Measurements from ENCODE around the gene SURF4. TPM values are rescaled to one million over a fixed set of nuclear protein-coding genes. Genes with fewer than 3 reads are reported as not detected.

SURF4 gene
- total RNA-seq, 2 experiments from 2014 or later: 90.7 to 94.6 TPM

GRCh38 chr9:133383438-133383837 is 7.6 kb upstream of the SURF4 start:
- no peaks in the 10 kb centered on the region for H3K36me3 Mint-ChIP-seq (ENCODE audit: low read depth)
- H3K4me3 Mint-ChIP-seq: no peak overlapping the region
- no peaks in the 10 kb centered on the region for H3K27me3 ChIP-seq (ENCODE audit: control insufficient read depth in 1 of 2, insufficient read depth in 2 of 2, low read length in 2 of 2)
- H3K27ac ChIP-seq (ENCODE audit: low read depth in 1 of 2, low read length in 2 of 2): no peak overlapping the region
- no peak overlapping the region for H3K4me3 ChIP-seq (ENCODE audit: low read length)
- DNase-seq (no peak), ATAC-seq (ENCODE audit: poor library complexity) (no peak)
- H3K9me3 ChIP-seq (ENCODE audit: control insufficient read depth in 1 of 2, insufficient read depth in 1 of 2, low read length in 2 of 2): no peaks in the 10 kb centered on the region
- no peak overlapping the region for H3K27ac Mint-ChIP-seq
- no peaks in the 10 kb centered on the region for H3K4me1 ChIP-seq (ENCODE audit: insufficient read depth, low read length)
- H3K9me3 Mint-ChIP-seq: no peaks in the 10 kb centered on the region
- POLR2A ChIA-PET: no interaction called here
- no peaks in the 10 kb centered on the region for H3K27me3 Mint-ChIP-seq
- H3K36me3 ChIP-seq (ENCODE audit: insufficient read depth, low read length): no peaks in the 10 kb centered on the region
- TF ChIP-seq CTCF (IDR thresholded peaks at IDR 0.05): no peak
- intact Hi-C loops (cut with DNase I, micrococcal nuclease): no loop called here
- CTCF ChIA-PET: no interaction called here
- no peaks in the 10 kb centered on the region for H3K4me1 Mint-ChIP-seq (ENCODE audit: low read depth)

GRCh38 chr9:133382507-133383141 is 6.8 kb upstream of the SURF4 start:
- H3K9me3 Mint-ChIP-seq: no peaks in the 10 kb centered on the region

GRCh38 chr9:133380734-133381133 is 4.9 kb upstream of the SURF4 start:
- CTCF ChIA-PET: no interaction called here
- ATAC-seq (ENCODE audit: poor library complexity): no peak

More at GRCh38 chr9:133382507-133383141, 6.8 kb upstream of the SURF4 start:
- Mint-ChIP-seq H3K4me3 (no peak overlapping the region), H3K36me3 (ENCODE audit: low read depth) (no peaks in the 10 kb centered on the region), H3K4me1 (ENCODE audit: low read depth) (no peaks in the 10 kb centered on the region), H3K27me3 (no peaks in the 10 kb centered on the region), H3K27ac (no peak overlapping the region)
- no peak overlapping the region for H3K27ac ChIP-seq (ENCODE audit: low read depth in 1 of 2, low read length in 2 of 2)
- no peaks in the 10 kb centered on the region for H3K36me3 ChIP-seq (ENCODE audit: insufficient read depth, low read length)
- POLR2A ChIA-PET: no interaction called here
- no peak for DNase-seq
- no peaks in the 10 kb centered on the region for H3K9me3 ChIP-seq (ENCODE audit: control insufficient read depth in 1 of 2, insufficient read depth in 1 of 2, low read length in 2 of 2)
- H3K4me1 ChIP-seq (ENCODE audit: insufficient read depth, low read length): no peaks in the 10 kb centered on the region
- H3K27me3 ChIP-seq (ENCODE audit: control insufficient read depth in 1 of 2, insufficient read depth in 2 of 2, low read length in 2 of 2): no peaks in the 10 kb centered on the region
- intact Hi-C loops (cut with DNase I, micrococcal nuclease): no loop called here
- TF ChIP-seq CTCF (IDR thresholded peaks at IDR 0.05): no peak
- no peak for ATAC-seq (ENCODE audit: poor library complexity)
- CTCF ChIA-PET: no interaction called here
- no peak overlapping the region for H3K4me3 ChIP-seq (ENCODE audit: low read length)

More at GRCh38 chr9:133380734-133381133, 4.9 kb upstream of the SURF4 start:
- no peaks in the 10 kb centered on the region for H3K36me3 ChIP-seq (ENCODE audit: insufficient read depth, low read length)
- H3K27me3 ChIP-seq (ENCODE audit: control insufficient read depth in 1 of 2, insufficient read depth in 2 of 2, low read length in 2 of 2): no peaks in the 10 kb centered on the region
- no peak for TF ChIP-seq CTCF (IDR thresholded peaks at IDR 0.05)
- Mint-ChIP-seq H3K9me3 (no peaks in the 10 kb centered on the region), H3K4me1 (ENCODE audit: low read depth) (peaks cover 7% of the 10 kb centered on the region), H3K36me3 (ENCODE audit: low read depth) (no peaks in the 10 kb centered on the region), H3K27ac (no peak overlapping the region), H3K4me3 (no peak overlapping the region), H3K27me3 (no peaks in the 10 kb centered on the region)
- H3K4me1 ChIP-seq (ENCODE audit: insufficient read depth, low read length): peaks cover 9% of the 10 kb centered on the region
- POLR2A ChIA-PET: no interaction called here
- intact Hi-C loops (cut with DNase I, micrococcal nuclease): no loop called here
- H3K27ac ChIP-seq (ENCODE audit: low read depth in 1 of 2, low read length in 2 of 2): no peak overlapping the region
- no peak for DNase-seq
- no peaks in the 10 kb centered on the region for H3K9me3 ChIP-seq (ENCODE audit: control insufficient read depth in 1 of 2, insufficient read depth in 1 of 2, low read length in 2 of 2)
- H3K4me3 ChIP-seq (ENCODE audit: low read length): no peak overlapping the region
